B cell (primary cell): ENCODE data around the gene CALY. TPM values are rescaled to one million over a fixed set of nuclear protein-coding genes. Genes with fewer than 3 reads are reported as not detected.

ENCODE experiments used
- ATAC-seq: fragments of 200-7000 bp; cut with Tn5 transposase; one replicate; pipeline ENCODE4 v1.10.0; 2021; ENCODE audit warnings: low read depth, mild to moderate bottlenecking, moderate number of reproducible peaks, moderate library complexity
- CTCF ChIA-PET: fragments of 350-600 bp; sonication (Branson Sonifier 250); formaldehyde crosslinking; loops from one replicate; lab custom pipeline; 2021; ENCODE audit warnings: antibody characterized with exemption, inconsistent platforms; lab: Charles Lee
- POLR2A ChIA-PET: fragments of 350-600 bp; sonication (Branson Sonifier 250); formaldehyde crosslinking; loops from one replicate; lab custom pipeline; 2021; ENCODE audit warnings: antibody characterized with exemption; lab: Charles Lee
- DNase-seq: peaks from one replicate; pipeline ENCODE4 v3.0.0; 2013
- H2AFZ ChIP-seq: 2 replicates; pipeline ENCODE4 v1.6.1; 2012; ENCODE audit warnings: mild to moderate bottlenecking, low read depth, low read length; ENCODE audit not compliant: insufficient read depth, poor library complexity, severe bottlenecking
- H3K27ac ChIP-seq, 2 donors: 1 replicate in 1 of 2; 2 replicates in 1 of 2; pipeline ENCODE4 v1.5.1; 2012 to 2013; ENCODE audit warnings: low read length in 2 of 2, mild to moderate bottlenecking in 2 of 2, moderate library complexity in 1 of 2
- H3K27me3 ChIP-seq, 4 experiments: fragments of 200-600 bp in 1 of 4; sonication (generic) in 1 of 4; replicated peaks in 1 of 4; 1 replicate in 2 of 4; 2 replicates in 2 of 4; pipeline versions ENCODE4 v1.6.1 to v1.7.0; 2013 to 2016; ENCODE audit warnings: low read length in 3 of 4, mild to moderate bottlenecking in 2 of 4, mixed read lengths in 1 of 4, moderate library complexity in 1 of 4; ENCODE audit not compliant: insufficient read depth in 4 of 4, control insufficient read depth in 3 of 4; ENCODE audit errors: control extremely low read depth in 1 of 4
- H3K36me3 ChIP-seq, 2 experiments: replicated peaks in 1 of 2; 1 replicate in 1 of 2; 2 replicates in 1 of 2; pipeline versions ENCODE4 v1.6.1 to v1.7.1; 2013; ENCODE audit warnings: low read length in 1 of 2; ENCODE audit not compliant: insufficient read depth in 2 of 2, control insufficient read depth in 1 of 2; ENCODE audit errors: control extremely low read depth in 1 of 2, extremely low read depth in 1 of 2
- H3K4me1 ChIP-seq, 2 donors: fragments of 200-600 bp in 1 of 2; sonication (generic) in 1 of 2; 1 replicate in 1 of 2; 2 replicates in 1 of 2; pipeline versions ENCODE4 v1.5.1 to v1.6.1; 2013 to 2017; ENCODE audit warnings: low read length in 2 of 2; ENCODE audit not compliant: control insufficient read depth in 2 of 2, insufficient read depth in 2 of 2
- H3K4me2 ChIP-seq: replicated peaks from 2 replicates; pipeline ENCODE3; 2012; ENCODE audit warnings: mild to moderate bottlenecking, low read depth, low read length; ENCODE audit not compliant: poor library complexity, severe bottlenecking
- H3K4me3 ChIP-seq, 5 experiments: fragments of 200-600 bp in 1 of 5; sonication (generic) in 1 of 5; 1 replicate in 3 of 5; 2 replicates in 2 of 5; pipeline versions ENCODE4 v1.5.1 to v1.7.0; 2011 to 2016; ENCODE audit warnings: low read length in 4 of 5, mild to moderate bottlenecking in 4 of 5, low read depth in 2 of 5, control low read depth in 1 of 5, moderate library complexity in 1 of 5; ENCODE audit not compliant: insufficient read depth in 1 of 5; ENCODE audit errors: control extremely low read depth in 1 of 5, extremely low read depth in 1 of 5
- H3K79me2 ChIP-seq: fragments of 200-600 bp; sonication (generic); one replicate; pipeline ENCODE4 v1.6.0; 2016; ENCODE audit warnings: low read length; ENCODE audit not compliant: control insufficient read depth, insufficient read depth
- H3K9ac ChIP-seq: fragments of 200-600 bp; sonication (generic); 2 replicates; pipeline ENCODE4 v1.6.1; 2017; ENCODE audit warnings: mild to moderate bottlenecking, low read length, moderate library complexity
- H3K9me3 ChIP-seq, 3 donors: one replicate each; pipeline versions ENCODE4 v1.6.1 to v1.7.1; 2013; ENCODE audit warnings: low read length in 2 of 3; ENCODE audit not compliant: control insufficient read depth in 2 of 3, insufficient read depth in 1 of 3; ENCODE audit errors: control extremely low read depth in 1 of 3
- H4K20me1 ChIP-seq: 2 replicates; pipeline ENCODE4 v1.6.0; 2012; ENCODE audit warnings: mild to moderate bottlenecking, low read length; ENCODE audit not compliant: insufficient read depth, control insufficient read depth, poor library complexity, severe bottlenecking
- H3K27ac Mint-ChIP-seq: one replicate; pipeline ENCODE4 v1.8.0; 2021; ENCODE audit warnings: mixed read lengths
- H3K27me3 Mint-ChIP-seq: one replicate; pipeline ENCODE4 v1.8.0; 2021; ENCODE audit warnings: mixed read lengths
- H3K4me1 Mint-ChIP-seq: one replicate; pipeline ENCODE4 v1.8.0; 2021; ENCODE audit warnings: mixed read lengths
- H3K4me3 Mint-ChIP-seq: one replicate; pipeline ENCODE4 v1.8.0; 2021; ENCODE audit warnings: mixed read lengths
- H3K9me3 Mint-ChIP-seq: one replicate; pipeline ENCODE4 v1.8.0; 2022; ENCODE audit warnings: mixed read lengths; ENCODE audit not compliant: insufficient read depth
- EZH2 ChIP-seq: IDR thresholded peaks from 2 replicates; pipeline ENCODE4 v1.6.1; 2012; ENCODE audit warnings: borderline replicate concordance, low read depth, mild to moderate bottlenecking, moderate library complexity, low read length; ENCODE audit not compliant: insufficient read depth, poor library complexity, severe bottlenecking
- whole genome bisulfite sequencing: methylation state at CpG from one replicate; pipeline ENCODE4 v1.1.5; 2013; ENCODE audit warnings: missing lambda C conversion rate; ENCODE audit not compliant: insufficient coverage; 5-methylcytosine and 5-hydroxymethylcytosine counted together
- intact Hi-C: fragments of 100-400 bp; cut with micrococcal nuclease; formaldehyde crosslinking; loops from one replicate; pipeline ENCODE4 v1.10.0; 2022
- polyA plus RNA-seq: library from polyadenylated mRNA; depleted of rRNA; stranded (reverse); fragments of >200 nt; gene quantifications from 2 replicates; pipeline ENCODE4 v1.2.3, GENCODE V29; 2012
- total RNA-seq, 2 donors: library from RNA; stranded (reverse); fragments of 120-200 nt in 1 of 2; gene quantifications; 1 replicate in 1 of 2; 2 replicates in 1 of 2; pipeline versions ENCODE4 v1.2.3 to v1.2.4, GENCODE V29; 2013 to 2022
- TF ChIP-seq, protein P1 (sequence below): fragments of 200-600 bp; IDR thresholded peaks from one replicate; pipeline ENCODE4 v1.8.0; 2022; ENCODE audit warnings: antibody characterized with exemption, mild to moderate bottlenecking

The CALY gene
- total and polyA plus RNA-seq, 2 donors (not counting 1 experiment from before 2014, with no cell fraction given) = 0.21 TPM; not detected in 1

GRCh38 chr10:133310399-133310755 is 26.3 kb downstream of the CALY start:
- Histone ChIP-seq H3K79me2 (peaks cover 33% of the 10 kb centered on the region), H2AFZ (no peak overlapping the region), H3K9ac (no peak overlapping the region), H3K4me3 (no peak overlapping the region), H3K9me3 (peaks cover 0 to 3% (median 0%) of the 10 kb centered on the region in 3 donors), H3K36me3 (peaks cover 0 to 31% of the 10 kb centered on the region in 2 experiments), H3K27me3 (no peaks in the 10 kb centered on the region), H4K20me1 (peaks cover 32% of the 10 kb centered on the region), H3K4me2 (no peak overlapping the region), H3K27ac (no peak overlapping the region), H3K4me1 (peaks cover 21 to 37% of the 10 kb centered on the region in 2 donors)
- Mint-ChIP-seq H3K4me3 (peak overlapping the region; percentile 78), H3K4me1 (peaks cover 35% of the 10 kb centered on the region), H3K9me3 (no peaks in the 10 kb centered on the region), H3K27me3 (no peaks in the 10 kb centered on the region), H3K27ac (no peak overlapping the region)
- no peak for ATAC-seq
- CTCF ChIA-PET = interaction anchor here (0.6 to 1.8 kb wide), 2 partner anchors 19 to 409 kb away, joined by 4 to 5 read pairs; no protein-coding TSS in a partner anchor
- 98% methylated on average over 16 of the region's 16 CpGs for WGBS
- POLR2A ChIA-PET = no interaction called here
- no peak for DNase-seq
- intact Hi-C loops = loop anchor here (5.0 kb wide), 1 partner anchor 212 kb away; no protein-coding TSS in a partner anchor
- TF ChIP-seq EZH2 = no peak
- TF ChIP-seq, protein P1, sequence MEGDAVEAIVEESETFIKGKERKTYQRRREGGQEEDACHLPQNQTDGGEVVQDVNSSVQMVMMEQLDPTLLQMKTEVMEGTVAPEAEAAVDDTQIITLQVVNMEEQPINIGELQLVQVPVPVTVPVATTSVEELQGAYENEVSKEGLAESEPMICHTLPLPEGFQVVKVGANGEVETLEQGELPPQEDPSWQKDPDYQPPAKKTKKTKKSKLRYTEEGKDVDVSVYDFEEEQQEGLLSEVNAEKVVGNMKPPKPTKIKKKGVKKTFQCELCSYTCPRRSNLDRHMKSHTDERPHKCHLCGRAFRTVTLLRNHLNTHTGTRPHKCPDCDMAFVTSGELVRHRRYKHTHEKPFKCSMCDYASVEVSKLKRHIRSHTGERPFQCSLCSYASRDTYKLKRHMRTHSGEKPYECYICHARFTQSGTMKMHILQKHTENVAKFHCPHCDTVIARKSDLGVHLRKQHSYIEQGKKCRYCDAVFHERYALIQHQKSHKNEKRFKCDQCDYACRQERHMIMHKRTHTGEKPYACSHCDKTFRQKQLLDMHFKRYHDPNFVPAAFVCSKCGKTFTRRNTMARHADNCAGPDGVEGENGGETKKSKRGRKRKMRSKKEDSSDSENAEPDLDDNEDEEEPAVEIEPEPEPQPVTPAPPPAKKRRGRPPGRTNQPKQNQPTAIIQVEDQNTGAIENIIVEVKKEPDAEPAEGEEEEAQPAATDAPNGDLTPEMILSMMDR = no peak

DNA sequence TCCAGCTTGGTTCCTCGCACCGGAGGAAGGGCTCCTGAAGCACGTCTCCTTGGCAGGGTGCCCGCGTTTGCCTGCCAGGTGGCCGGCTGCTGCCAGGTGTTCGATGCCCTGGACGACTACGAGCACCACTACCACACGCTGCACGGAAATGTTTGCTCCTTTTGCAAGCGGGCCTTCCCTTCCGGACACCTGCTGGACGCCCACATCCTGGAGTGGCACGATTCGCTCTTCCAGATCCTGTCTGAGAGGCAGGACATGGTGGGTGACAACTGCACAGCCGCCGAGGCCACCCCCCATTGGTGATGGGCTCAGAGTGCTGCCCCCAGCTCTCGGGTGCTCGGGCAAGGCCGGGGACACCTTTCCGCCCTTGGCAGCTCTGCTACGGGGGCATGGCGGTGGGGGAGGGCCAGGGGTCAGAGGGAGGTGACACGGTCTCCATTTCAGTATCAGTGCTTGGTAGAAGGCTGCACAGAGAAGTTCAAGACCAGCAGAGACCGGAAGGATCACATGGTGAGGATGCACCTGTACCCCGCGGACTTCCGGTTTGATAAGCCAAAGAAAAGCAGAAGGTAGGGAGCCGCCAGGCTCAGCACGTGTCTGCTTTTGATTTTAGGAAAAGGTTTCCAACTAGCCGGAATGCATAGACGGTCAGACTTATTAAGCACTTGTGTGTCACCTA is 26.8 kb downstream of the CALY start:
- Histone ChIP-seq H3K4me3 (peak overlapping the region in 1 of 5 experiments; percentile 94), H3K9ac (peak overlapping the region; percentile 86), H3K9me3 (peaks cover 0 to 3% (median 0%) of the 10 kb centered on the region in 3 donors), H3K79me2 (peaks cover 38% of the 10 kb centered on the region), H2AFZ (no peak overlapping the region), H3K36me3 (peaks cover 0 to 31% of the 10 kb centered on the region in 2 experiments), H3K4me1 (peaks cover 21 to 41% of the 10 kb centered on the region in 2 donors), H3K4me2 (peak overlapping the region; percentile 86), H3K27me3 (no peaks in the 10 kb centered on the region), H3K27ac (peak overlapping the region in 1 of 2 donors; percentile 96), H4K20me1 (peaks cover 32% of the 10 kb centered on the region)
- 89% methylated on average over 33 of the region's 33 CpGs for WGBS
- TF ChIP-seq, protein P1 = no peak
- no peak for TF ChIP-seq EZH2
- intact Hi-C loops = loop anchor here (1.0 to 5.0 kb wide), 8 partner anchors 35 to 773 kb away; partner anchors contain the start of genes ECHS1, FUOM, INPP5A and MTG1
- ATAC-seq (no peak), DNase-seq (no peak)
- peaks cover 38% of the 10 kb centered on the region for H3K4me1 Mint-ChIP-seq
- H3K27ac Mint-ChIP-seq = peak overlapping the region; percentile 73
- no peaks in the 10 kb centered on the region for H3K9me3 Mint-ChIP-seq
- peak overlapping the region; percentile 78 for H3K4me3 Mint-ChIP-seq
- ChIA-PET POLR2A (no interaction called here), CTCF (interaction anchor here (0.6 to 1.8 kb wide), 2 partner anchors 20 to 408 kb away, joined by 4 to 5 read pairs; no protein-coding TSS in a partner anchor)
- H3K27me3 Mint-ChIP-seq = no peaks in the 10 kb centered on the region
